ENCODE measurements around the gene GOLGA6L4. TPM values are rescaled to one million over a fixed set of nuclear protein-coding genes. Genes with fewer than 3 reads are reported as not detected.
A peak's percentile ranks its signal among the peaks of the same experiment; 100 is the strongest.
"Not testable (repeated sequence)": the region's sequence is repeated elsewhere in the genome, so short reads cannot be mapped to it uniquely, and the experiment has no call there.

The GOLGA6L4 gene
- total and polyA plus RNA-seq, 2 of the 8 experiments (the other 6 are each of a cell fraction or from before 2014, with no cell fraction given) = 0.89 to 3.7 TPM

DNA sequence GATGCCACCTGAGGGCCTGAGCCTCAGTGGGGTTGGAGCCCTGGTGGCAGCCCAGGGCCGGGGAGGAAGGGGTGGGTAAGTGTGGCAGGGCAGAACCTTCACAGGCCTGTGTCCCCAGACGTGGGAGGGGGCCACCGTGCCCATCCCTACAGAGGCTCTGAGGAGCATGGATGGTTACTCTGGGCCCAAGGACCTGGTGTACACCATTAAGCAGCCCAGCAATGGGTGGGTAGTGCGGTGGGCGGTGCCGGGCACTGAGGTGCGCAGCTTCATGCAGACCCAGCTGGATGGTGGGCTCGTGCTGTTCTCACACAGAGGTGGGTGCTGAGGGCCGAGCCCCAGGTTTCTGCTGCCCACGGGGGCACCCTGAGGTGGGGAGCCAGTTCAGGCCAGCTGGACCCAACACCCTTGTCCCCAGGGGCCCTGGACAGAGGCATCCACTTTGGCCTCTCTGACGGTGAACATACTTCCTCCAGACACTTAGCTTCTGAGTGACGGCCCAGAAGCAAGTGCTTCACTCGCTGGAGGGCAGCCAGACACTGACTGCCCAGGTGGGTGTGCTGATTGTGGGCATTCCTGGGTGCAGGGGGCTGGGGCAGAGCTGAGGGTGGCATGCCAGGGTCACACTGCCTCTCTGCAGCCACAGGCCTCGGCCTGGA lies 38.9 kb upstream of the GOLGA6L4 start:
- H3K14ac ChIP-seq (ENCODE audit: insufficient read length); H3K23me2 ChIP-seq (ENCODE audit: low read depth, low read length); H4K91ac ChIP-seq (replicated peaks; ENCODE audit: insufficient read length, low read length); H3K9me3 ChIP-seq (ENCODE audit: insufficient read depth in 2 of 2, low read depth in 1 of 2, low read length in 1 of 2); CTCF ChIA-PET (ENCODE audit: partially characterized antibody); H3K56ac ChIP-seq (replicated peaks; ENCODE audit: insufficient read length, low read depth, low read length); H4K5ac ChIP-seq (ENCODE audit: insufficient read length, low read depth, low read length); H2AK5ac ChIP-seq (ENCODE audit: low read depth, low read length); H2BK120ac ChIP-seq (replicated peaks; ENCODE audit: low read depth, low read length); H3K4me1 ChIP-seq (replicated peaks in 1 of 4; ENCODE audit: control insufficient read depth in 3 of 4, insufficient read depth in 4 of 4, low read length in 3 of 4); FAIRE-seq; H3K4me2 ChIP-seq (ENCODE audit: insufficient read depth in 1 of 2, low read depth in 2 of 2, low read length in 2 of 2); H3K18ac ChIP-seq (ENCODE audit: extremely low read depth, low read length); DNase-seq (ENCODE audit: low read depth in 1 of 2, low spot score in 2 of 2); H2BK12ac ChIP-seq (ENCODE audit: low read depth, low read length); H3K79me2 ChIP-seq (ENCODE audit: control insufficient read depth in 1 of 2, insufficient read depth in 2 of 2, low read length in 2 of 2); H2BK20ac ChIP-seq (ENCODE audit: low read length); H3K9ac ChIP-seq (replicated peaks in 1 of 4; ENCODE audit: extremely low read depth in 1 of 4, low read depth in 3 of 4, low read length in 3 of 4); H3K4me3 ChIP-seq (ENCODE audit: extremely low read depth in 1 of 4, insufficient read depth in 2 of 4, low read depth in 3 of 4, low read length in 4 of 4); H3K27me3 ChIP-seq (replicated peaks in 1 of 4; ENCODE audit: control insufficient read depth in 3 of 4, extremely low read depth in 1 of 4, insufficient read depth in 3 of 4, low read length in 3 of 4); H3K4ac ChIP-seq (replicated peaks; ENCODE audit: insufficient read length, low read depth, low read length); H3K36me3 ChIP-seq (ENCODE audit: control insufficient read depth in 2 of 4, insufficient read depth in 4 of 4, low read length in 3 of 4); H4K8ac ChIP-seq (ENCODE audit: extremely low read depth, insufficient read depth, low read length); H3K23ac ChIP-seq (ENCODE audit: insufficient read length); H2BK15ac ChIP-seq (ENCODE audit: low read length); H3K79me1 ChIP-seq (ENCODE audit: low read depth, low read length); H4K20me1 ChIP-seq (replicated peaks in 1 of 2; ENCODE audit: control insufficient read depth in 1 of 2, insufficient read depth in 2 of 2, low read length in 2 of 2); POLR2A ChIA-PET (ENCODE audit: partially characterized antibody); H2AFZ ChIP-seq (ENCODE audit: low read length); H2BK5ac ChIP-seq (ENCODE audit: low read depth, low read length); H3K27ac ChIP-seq (ENCODE audit: low read depth, low read length): not testable (repeated sequence)
- no CpG with 5 or more reads among the region's 14 CpGs for whole genome bisulfite sequencing, 2 experiments (ENCODE audit: extremely low coverage in 1 of 2, insufficient coverage in 1 of 2, insufficient read length in 1 of 2, insufficient replicate concordance in 2 of 2, low coverage in 1 of 2, low lambda C conversion rate in 2 of 2, missing lambda C conversion rate in 1 of 2)

DNA sequence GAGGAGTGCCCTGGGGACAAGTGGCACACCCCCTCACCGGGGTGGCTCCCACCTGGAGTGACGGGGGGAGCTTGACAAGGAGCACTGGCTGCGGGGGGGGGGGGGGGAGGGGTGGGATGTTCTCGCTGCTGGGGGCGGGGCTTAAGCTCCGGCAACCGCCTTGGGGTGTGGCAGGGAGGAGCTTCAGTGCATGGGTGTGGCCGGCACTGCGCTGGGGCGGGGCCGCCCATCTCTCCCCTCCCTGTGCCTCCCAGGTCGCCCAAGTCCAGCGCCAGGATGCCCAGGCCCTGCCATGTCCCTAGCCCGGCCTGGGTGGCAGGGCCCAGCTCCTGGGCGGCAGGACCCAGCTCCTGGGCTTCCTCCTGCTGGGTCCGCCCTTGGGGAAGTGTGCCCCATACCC lies 35.7 kb upstream of the GOLGA6L4 start:
- H3K36me3 ChIP-seq (ENCODE audit: control insufficient read depth in 2 of 4, insufficient read depth in 4 of 4, low read length in 3 of 4); H3K18ac ChIP-seq (ENCODE audit: extremely low read depth, low read length); H3K9me3 ChIP-seq (ENCODE audit: insufficient read depth in 2 of 2, low read depth in 1 of 2, low read length in 1 of 2); H4K91ac ChIP-seq (replicated peaks; ENCODE audit: insufficient read length, low read length); H3K9ac ChIP-seq (replicated peaks in 1 of 4; ENCODE audit: extremely low read depth in 1 of 4, low read depth in 3 of 4, low read length in 3 of 4); FAIRE-seq; H3K27me3 ChIP-seq (replicated peaks in 1 of 4; ENCODE audit: control insufficient read depth in 3 of 4, extremely low read depth in 1 of 4, insufficient read depth in 3 of 4, low read length in 3 of 4); H3K4me2 ChIP-seq (ENCODE audit: insufficient read depth in 1 of 2, low read depth in 2 of 2, low read length in 2 of 2); H2BK5ac ChIP-seq (ENCODE audit: low read depth, low read length); H3K4ac ChIP-seq (replicated peaks; ENCODE audit: insufficient read length, low read depth, low read length); H3K14ac ChIP-seq (ENCODE audit: insufficient read length); POLR2A ChIA-PET (ENCODE audit: partially characterized antibody); H3K27ac ChIP-seq (ENCODE audit: low read depth, low read length); H3K23ac ChIP-seq (ENCODE audit: insufficient read length); H4K8ac ChIP-seq (ENCODE audit: extremely low read depth, insufficient read depth, low read length); H2AK5ac ChIP-seq (ENCODE audit: low read depth, low read length); H3K4me3 ChIP-seq (ENCODE audit: extremely low read depth in 1 of 4, insufficient read depth in 2 of 4, low read depth in 3 of 4, low read length in 4 of 4); H3K56ac ChIP-seq (replicated peaks; ENCODE audit: insufficient read length, low read depth, low read length); H2BK20ac ChIP-seq (ENCODE audit: low read length); H2BK12ac ChIP-seq (ENCODE audit: low read depth, low read length); H3K23me2 ChIP-seq (ENCODE audit: low read depth, low read length); H3K4me1 ChIP-seq (replicated peaks in 1 of 4; ENCODE audit: control insufficient read depth in 3 of 4, insufficient read depth in 4 of 4, low read length in 3 of 4); H4K5ac ChIP-seq (ENCODE audit: insufficient read length, low read depth, low read length); H2AFZ ChIP-seq (ENCODE audit: low read length); H2BK15ac ChIP-seq (ENCODE audit: low read length); CTCF ChIA-PET (ENCODE audit: partially characterized antibody); H2BK120ac ChIP-seq (replicated peaks; ENCODE audit: low read depth, low read length); H4K20me1 ChIP-seq (replicated peaks in 1 of 2; ENCODE audit: control insufficient read depth in 1 of 2, insufficient read depth in 2 of 2, low read length in 2 of 2); H3K79me2 ChIP-seq (ENCODE audit: control insufficient read depth in 1 of 2, insufficient read depth in 2 of 2, low read length in 2 of 2); H3K79me1 ChIP-seq (ENCODE audit: low read depth, low read length): not testable (repeated sequence)
- WGBS, 2 experiments (ENCODE audit: extremely low coverage in 1 of 2, insufficient coverage in 1 of 2, insufficient read length in 1 of 2, insufficient replicate concordance in 2 of 2, low coverage in 1 of 2, low lambda C conversion rate in 2 of 2, missing lambda C conversion rate in 1 of 2) = no CpG with 5 or more reads among the region's 16 CpGs
- peak in 1 of 2 experiments; percentile 42 for DNase-seq (ENCODE audit: low read depth in 1 of 2, low spot score in 2 of 2)

All from H1 (cell line).